Suppressor macrophage (primary cell): ENCODE data around the gene ARID1B.
"Not testable (repeated sequence)": the region's sequence is repeated elsewhere in the genome, so short reads cannot be mapped to it uniquely, and the experiment has no call there.

Experiments used
- DNase-seq, 4 experiments: peaks; one replicate each; pipeline ENCODE4 v3.0.0-alpha.2; 2020 to 2022

ARID1B gene

GRCh38 chr6:156963712-156964700, 186.8 kb downstream of the ARID1B start:
- DNase-seq: peak; percentile 85 to 96 (median 90)

- DNase-seq: no peak
Observed at GRCh38 chr6:156967852-156968251, 190.7 kb downstream of the ARID1B start.

GRCh38 chr6:156969233-156969632, 192.1 kb downstream of the ARID1B start:
- DNase-seq: no peak

GRCh38 chr6:156970595-156971112, 193.5 kb downstream of the ARID1B start:
- DNase-seq: no peak

GRCh38 chr6:156971153-156971885, 194.1 kb downstream of the ARID1B start:
- peak; percentile 19 to 52 (median 48) for DNase-seq

GRCh38 chr6:156972145-156972544, 195.0 kb downstream of the ARID1B start:
- no peak for DNase-seq

GRCh38 chr6:156974830-156975261, 197.7 kb downstream of the ARID1B start:
- DNase-seq: no peak

GRCh38 chr6:156975414-156975813, 198.2 kb downstream of the ARID1B start:
- no peak for DNase-seq

GRCh38 chr6:156976216-156977127, 199.3 kb downstream of the ARID1B start:
- DNase-seq: no peak

- DNase-seq: peak in 3 of 4 experiments; percentile 13 to 23 (median 21)
Observed at GRCh38 chr6:156977527-156978291, 200.5 kb downstream of the ARID1B start.

- DNase-seq: no peak
Observed at GRCh38 chr6:156978948-156979347, 201.8 kb downstream of the ARID1B start.

GRCh38 chr6:156980515-156980914, 203.3 kb downstream of the ARID1B start:
- no peak for DNase-seq

- DNase-seq: peak in 2 of 4 experiments; percentile 12 to 21
Observed at GRCh38 chr6:156980948-156981347, 203.8 kb downstream of the ARID1B start.

GRCh38 chr6:156982168-156982567, 205.0 kb downstream of the ARID1B start:
- peak in 2 of 4 experiments; percentile 28 to 42 for DNase-seq

GRCh38 chr6:156982864-156983263, 205.7 kb downstream of the ARID1B start:
- DNase-seq: not testable (repeated sequence)

GRCh38 chr6:156984178-156984738, 207.1 kb downstream of the ARID1B start:
- no peak for DNase-seq

GRCh38 chr6:156985309-156985708, 208.1 kb downstream of the ARID1B start:
- DNase-seq: no peak

GRCh38 chr6:156988276-156989158, 211.3 kb downstream of the ARID1B start:
- DNase-seq: peak in 3 of 4 experiments; percentile 15 to 30 (median 20)

- DNase-seq: peak in 2 of 4 experiments; percentile 19 to 34
Observed at GRCh38 chr6:156989159-156989806, 212.1 kb downstream of the ARID1B start.
